GM18867 (cell line): ENCODE data around the gene TNFRSF19.
"Not testable (repeated sequence)": the region's sequence is repeated elsewhere in the genome, so short reads cannot be mapped to it uniquely, and the experiment has no call there.

Experiments
- ATAC-seq: cut with Tn5 transposase; IDR thresholded peaks from one replicate; pipeline ENCODE4 v1.9.1; 2021; ENCODE audit warnings: mild to moderate bottlenecking, moderate library complexity; ENCODE audit not compliant: unreplicated experiment

The TNFRSF19 gene

DNA sequence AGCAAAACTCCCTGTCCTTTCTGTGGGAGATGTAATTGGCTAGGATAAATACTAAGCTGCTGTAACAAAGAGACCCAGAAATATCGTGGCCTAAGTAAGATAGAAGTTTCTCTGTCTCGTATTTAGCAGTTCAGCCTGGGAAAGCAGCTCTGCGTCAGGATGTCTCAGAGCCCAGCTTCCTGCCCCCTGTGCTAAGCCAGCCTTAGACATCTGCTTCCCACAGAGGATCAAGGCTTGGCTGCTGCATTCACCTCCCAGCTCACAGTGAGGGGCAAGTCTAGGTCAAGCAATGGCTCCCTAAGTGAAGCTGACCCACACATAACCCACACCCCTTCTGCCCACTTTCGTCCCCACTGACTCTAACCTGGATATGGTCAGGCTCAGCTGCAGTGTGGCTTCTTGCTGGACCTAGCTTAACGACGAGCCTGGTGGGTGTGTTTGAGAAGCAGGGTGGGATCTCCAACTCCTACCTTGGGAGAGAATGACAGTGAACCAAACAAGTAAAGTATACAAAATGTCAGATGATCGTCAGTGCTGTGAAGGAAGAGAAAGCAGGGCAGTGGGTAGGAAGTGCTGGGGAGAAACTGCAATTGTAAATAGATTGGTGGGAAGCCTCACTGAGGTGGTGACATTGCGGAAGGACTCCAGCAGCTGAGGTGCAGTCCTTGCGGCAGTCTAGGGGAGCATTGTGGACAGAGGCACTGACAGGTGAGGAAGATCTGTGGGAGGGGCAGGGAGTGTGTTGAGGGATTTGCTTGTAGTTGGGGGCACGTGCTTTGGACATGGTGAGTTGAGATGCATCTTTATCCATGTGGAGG is 82.9 kb downstream of the TNFRSF19 start:
- no peak for ATAC-seq

DNA sequence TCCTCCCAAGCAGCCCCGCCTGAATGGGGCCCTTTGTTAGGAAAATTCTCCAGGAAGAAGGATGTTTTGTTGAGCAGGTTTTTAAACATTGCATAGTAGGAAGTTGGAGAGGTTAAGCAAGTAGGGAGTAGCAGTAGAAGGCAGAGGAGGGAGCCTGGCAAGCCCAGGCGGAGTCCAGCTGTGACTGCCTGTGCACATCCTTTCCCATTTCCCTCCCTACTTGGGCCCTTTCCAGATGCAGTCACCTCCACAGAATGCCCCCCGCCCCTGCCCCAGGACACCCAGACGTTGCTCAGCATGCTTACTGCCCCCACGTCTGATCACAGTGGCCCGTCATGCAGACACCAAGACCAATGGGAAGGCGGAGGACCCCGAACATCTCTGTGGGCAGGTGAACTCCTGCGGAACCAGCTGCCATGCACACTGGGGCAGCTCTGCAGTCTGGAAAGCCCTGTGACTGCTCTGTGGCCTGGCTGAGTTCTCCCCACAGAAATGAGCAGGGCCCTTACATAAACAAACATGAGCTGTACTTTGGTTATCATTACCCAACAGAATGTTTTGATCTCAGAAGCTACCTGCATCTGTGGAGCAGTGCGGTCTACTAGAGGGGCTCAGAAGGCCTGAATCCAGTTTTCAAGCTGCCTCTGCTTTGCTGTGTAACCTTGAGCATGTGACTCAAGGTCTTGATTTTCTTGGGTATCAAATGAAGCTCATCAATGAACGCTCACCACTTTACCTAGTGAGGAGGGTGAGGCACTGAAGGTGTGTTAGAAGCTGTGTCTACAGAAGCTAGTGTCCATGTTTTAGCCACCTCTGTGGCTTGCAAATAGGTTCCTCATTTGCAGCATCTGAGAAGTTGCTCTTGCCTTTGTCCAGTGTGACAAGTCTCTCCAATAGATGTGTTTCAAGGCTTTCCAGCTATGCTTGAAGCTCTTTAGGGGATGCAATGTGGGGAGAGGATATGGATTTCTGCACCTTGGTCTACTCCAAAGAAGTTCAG is 84.2 kb downstream of the TNFRSF19 start:
- ATAC-seq, result no peak

- ATAC-seq, result no peak
Measured at GRCh38 chr13:23655321-23655720, 85.1 kb downstream of the TNFRSF19 start.

GRCh38 chr13:23656637-23657371 is 86.6 kb downstream of the TNFRSF19 start:
- peak; percentile 44 for ATAC-seq

DNA sequence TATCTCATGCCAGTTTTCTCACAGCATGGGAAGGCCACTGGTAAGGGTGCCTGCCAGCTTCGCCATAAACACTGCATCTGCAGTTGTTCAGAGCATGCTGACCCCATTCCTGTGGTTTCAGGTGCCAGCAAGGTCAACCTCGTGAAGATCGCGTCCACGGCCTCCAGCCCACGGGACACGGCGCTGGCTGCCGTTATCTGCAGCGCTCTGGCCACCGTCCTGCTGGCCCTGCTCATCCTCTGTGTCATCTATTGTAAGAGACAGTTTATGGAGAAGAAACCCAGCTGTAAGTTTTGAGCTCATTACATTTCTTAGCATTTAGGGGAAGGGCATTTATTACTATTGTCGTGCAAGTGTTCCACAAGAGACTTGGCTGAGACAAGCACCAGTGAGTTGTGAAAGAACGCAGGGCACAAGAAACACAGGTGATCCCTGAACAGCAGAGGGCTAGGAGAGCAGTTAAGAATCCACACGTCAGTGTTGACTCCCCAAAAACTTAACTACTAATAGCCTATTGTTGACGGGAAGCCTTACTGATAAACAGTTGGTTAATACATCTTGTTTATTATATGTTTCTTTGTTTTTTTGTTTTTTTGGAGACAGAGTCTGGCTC is 88.8 kb downstream of the TNFRSF19 start:
- ATAC-seq, result no peak

GRCh38 chr13:23660249-23660648 is 90.0 kb downstream of the TNFRSF19 start:
- ATAC-seq, result no peak

DNA sequence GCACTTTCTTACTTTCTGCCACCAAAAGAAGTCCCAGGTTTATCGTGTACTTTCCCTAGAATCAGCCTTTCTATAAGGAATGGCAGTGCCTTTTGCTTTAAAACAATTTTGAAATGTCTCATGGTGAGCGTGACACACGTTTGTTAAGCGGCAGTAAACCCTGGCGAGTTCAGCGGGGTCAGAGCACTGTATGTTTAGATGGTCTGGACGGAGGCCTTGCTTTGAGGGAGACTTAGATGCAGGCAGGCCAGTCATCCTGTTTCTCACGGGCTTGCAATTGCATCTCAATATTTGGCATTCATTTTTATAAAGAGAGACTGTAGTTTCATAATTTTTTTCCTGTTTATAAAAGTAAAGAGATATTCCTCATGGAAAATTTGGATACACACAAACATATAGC is 96.4 kb downstream of the TNFRSF19 start:
- no peak for ATAC-seq

DNA sequence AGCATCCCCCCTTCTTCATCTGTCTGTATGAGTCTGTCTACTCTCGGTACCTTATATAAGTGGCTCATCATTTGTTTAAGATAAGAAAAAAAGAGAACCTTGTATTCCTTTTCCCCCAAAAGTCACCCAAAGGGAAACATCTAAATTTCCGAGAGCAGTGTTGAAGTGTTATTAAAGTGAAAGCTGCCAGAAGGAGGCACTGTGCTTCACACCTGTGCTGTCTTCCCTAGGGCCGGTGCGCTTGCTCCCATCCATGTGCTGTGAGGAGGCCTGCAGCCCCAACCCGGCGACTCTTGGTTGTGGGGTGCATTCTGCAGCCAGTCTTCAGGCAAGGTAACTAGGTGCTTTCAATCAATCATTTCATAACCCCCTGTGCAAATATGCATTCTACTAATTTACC is 97.5 kb downstream of the TNFRSF19 start:
- ATAC-seq, result no peak

GRCh38 chr13:23668562-23668961 is 98.3 kb downstream of the TNFRSF19 start:
- ATAC-seq, result no peak

DNA sequence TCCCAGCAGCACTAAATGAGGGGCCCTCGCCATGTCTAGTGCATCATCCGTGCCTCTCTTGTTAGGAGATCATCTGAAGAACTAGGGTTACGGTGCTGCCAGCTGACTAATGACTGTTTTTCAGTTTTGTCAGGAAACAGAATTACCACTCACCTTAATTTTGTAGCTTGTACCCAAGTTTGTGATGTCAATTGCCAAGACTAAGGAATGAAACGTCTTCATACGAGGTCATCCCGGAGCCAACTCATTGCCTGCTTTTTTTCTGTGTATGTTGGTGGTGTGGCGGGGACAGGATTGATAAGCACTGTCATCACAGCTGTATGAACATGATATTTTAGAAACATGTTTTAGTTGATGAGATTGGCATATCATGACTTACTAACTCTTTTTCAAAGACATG is 100.6 kb downstream of the TNFRSF19 start:
- no peak for ATAC-seq

DNA sequence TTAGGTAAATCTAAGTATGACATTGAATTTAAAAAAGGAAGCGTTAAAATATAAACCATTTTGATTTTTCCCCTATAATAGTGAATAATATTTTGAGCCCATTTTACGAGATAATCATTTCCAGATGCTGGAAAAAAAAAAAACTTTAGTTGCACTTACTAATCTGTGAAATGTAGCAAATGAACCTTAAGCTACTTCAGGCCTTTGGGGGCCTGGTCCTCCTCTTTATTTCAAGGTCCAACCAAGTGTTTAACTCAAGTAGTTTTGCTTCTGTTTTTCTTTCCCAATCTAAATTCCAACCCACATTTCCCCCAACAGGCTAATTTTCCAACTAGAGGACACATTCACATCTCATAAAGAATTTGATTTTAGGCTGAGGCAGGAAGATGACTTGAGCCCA is 101.2 kb downstream of the TNFRSF19 start:
- ATAC-seq, result no peak

GRCh38 chr13:23671897-23672296 is 101.7 kb downstream of the TNFRSF19 start:
- ATAC-seq, result no peak

GRCh38 chr13:23672616-23673015 is 102.4 kb downstream of the TNFRSF19 start:
- ATAC-seq, result no peak

- no peak for ATAC-seq
Measured at GRCh38 chr13:23673354-23673753, 103.1 kb downstream of the TNFRSF19 start.

DNA sequence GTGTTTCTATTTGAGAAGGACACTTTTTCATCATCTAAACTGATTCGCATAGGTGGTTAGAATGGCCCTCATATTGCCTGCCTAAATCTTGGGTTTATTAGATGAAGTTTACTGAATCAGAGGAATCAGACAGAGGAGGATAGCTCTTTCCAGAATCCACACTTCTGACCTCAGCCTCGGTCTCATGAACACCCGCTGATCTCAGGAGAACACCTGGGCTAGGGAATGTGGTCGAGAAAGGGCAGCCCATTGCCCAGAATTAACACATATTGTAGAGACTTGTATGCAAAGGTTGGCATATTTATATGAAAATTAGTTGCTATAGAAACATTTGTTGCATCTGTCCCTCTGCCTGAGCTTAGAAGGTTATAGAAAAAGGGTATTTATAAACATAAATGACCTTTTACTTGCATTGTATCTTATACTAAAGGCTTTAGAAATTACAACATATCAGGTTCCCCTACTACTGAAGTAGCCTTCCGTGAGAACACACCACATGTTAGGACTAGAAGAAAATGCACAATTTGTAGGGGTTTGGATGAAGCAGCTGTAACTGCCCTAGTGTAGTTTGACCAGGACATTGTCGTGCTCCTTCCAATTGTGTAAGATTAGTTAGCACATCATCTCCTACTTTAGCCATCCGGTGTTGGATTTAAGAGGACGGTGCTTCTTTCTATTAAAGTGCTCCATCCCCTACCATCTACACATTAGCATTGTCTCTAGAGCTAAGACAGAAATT is 103.8 kb downstream of the TNFRSF19 start:
- no peak for ATAC-seq

DNA sequence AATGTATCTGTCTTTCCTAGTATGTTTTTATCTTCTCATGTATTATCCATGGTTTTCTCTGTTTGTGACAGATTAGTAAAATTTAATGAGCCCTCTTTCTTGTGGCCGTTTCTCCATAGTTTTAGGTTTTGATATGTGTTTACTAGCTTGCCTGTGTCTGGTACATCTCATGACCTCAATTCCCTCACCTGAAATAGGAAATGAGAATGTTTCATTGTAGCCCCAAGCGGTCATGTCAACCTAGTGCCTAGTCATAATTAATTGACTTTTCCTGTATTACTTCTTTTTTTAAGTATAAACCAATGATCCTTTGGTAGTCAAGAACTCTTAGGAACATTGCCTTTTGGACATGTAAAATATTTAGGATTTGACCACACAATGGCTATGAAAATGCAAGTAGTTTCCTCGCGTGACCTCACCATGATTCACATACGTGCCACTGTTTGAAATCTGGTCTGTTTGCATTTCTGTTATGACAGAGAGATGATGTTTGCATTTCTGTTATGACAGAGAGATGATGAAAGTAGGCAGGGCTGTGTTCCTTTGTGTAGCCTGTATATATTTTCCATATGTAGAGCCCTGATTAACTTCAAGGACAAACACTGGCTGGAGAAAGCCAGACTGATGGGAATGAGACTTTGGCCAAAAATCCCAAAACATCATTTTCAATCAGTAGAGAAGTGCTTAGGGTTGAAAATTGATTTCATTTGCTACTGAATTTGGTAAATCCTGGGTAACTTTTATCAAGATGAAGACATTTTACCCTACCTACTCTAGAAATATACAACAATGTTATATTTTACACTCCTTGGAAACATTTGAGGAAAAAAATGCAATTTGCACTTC is 104.8 kb downstream of the TNFRSF19 start:
- ATAC-seq, result peak; percentile 47

- not testable (repeated sequence) for ATAC-seq
Measured at GRCh38 chr13:23677679-23678288, 107.6 kb downstream of the TNFRSF19 start.

- peak; percentile 59 for ATAC-seq
Measured at GRCh38 chr13:23678795-23679194, 108.6 kb downstream of the TNFRSF19 start.

DNA sequence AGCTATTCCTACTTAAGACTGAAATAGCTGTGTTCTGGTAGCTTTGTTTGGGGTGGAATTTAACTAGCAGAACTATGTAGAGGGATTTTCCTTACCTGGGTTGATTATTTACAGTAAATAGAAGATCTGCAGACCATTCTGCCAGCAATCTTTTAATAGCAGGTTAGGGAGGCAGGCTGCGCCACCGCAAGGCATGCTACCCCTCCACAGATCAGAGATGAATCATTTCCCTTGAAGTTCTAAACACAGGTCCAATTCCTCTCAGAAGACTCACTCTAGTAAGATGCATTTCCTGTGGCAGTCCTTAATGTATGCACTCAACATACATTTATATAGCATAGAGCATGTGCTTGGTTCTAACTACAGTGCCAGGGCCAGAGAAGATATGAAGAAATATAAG is 109.0 kb downstream of the TNFRSF19 start:
- ATAC-seq, result no peak
